H9 (cell line): ENCODE results near the gene AGMO. TPM values are rescaled to one million over a fixed set of nuclear protein-coding genes. Genes with fewer than 3 reads are reported as not detected.

Experiments used
- DNase-seq: peaks from one replicate; pipeline ENCODE4 v3.0.0-alpha.2; 2017
- H2AFZ ChIP-seq: one replicate; pipeline ENCODE4 v1.6.1; 2013; ENCODE audit warnings: mild to moderate bottlenecking, low read length, control low read depth, moderate library complexity
- H2AK5ac ChIP-seq: 2 replicates; pipeline ENCODE4 v1.6.1; 2013; ENCODE audit warnings: low read length, control low read depth, mixed read lengths; ENCODE audit not compliant: insufficient read length
- H2BK120ac ChIP-seq: one replicate; pipeline ENCODE4 v1.6.1; 2013; ENCODE audit warnings: low read depth, mild to moderate bottlenecking, low read length, control low read depth, inconsistent platforms; ENCODE audit not compliant: poor library complexity, severe bottlenecking
- H2BK12ac ChIP-seq: 2 replicates; pipeline ENCODE4 v1.6.1; 2013; ENCODE audit warnings: low read length, control low read depth, mixed read lengths, low read depth; ENCODE audit not compliant: insufficient read length
- H2BK15ac ChIP-seq: 2 replicates; pipeline ENCODE4 v1.6.1; 2013; ENCODE audit warnings: low read depth, low read length, control low read depth
- H2BK20ac ChIP-seq: one replicate; pipeline ENCODE4 v1.6.1; 2013; ENCODE audit warnings: low read depth, mild to moderate bottlenecking, low read length, control low read depth, inconsistent platforms; ENCODE audit not compliant: poor library complexity, severe bottlenecking
- H2BK5ac ChIP-seq: 2 replicates; pipeline ENCODE4 v1.6.1; 2013; ENCODE audit warnings: low read length, control low read depth, mixed read lengths; ENCODE audit not compliant: insufficient read length
- H3K14ac ChIP-seq: 2 replicates; pipeline ENCODE4 v1.6.1; 2013; ENCODE audit warnings: low read length, control low read depth; ENCODE audit not compliant: insufficient read depth
- H3K18ac ChIP-seq: 2 replicates; pipeline ENCODE4 v1.6.1; 2013; ENCODE audit warnings: low read depth, mild to moderate bottlenecking, mixed read lengths, low read length, control low read depth; ENCODE audit not compliant: insufficient read length
- H3K23ac ChIP-seq: 2 replicates; pipeline ENCODE4 v1.6.1; 2013; ENCODE audit warnings: low read length, control low read depth, mixed read lengths, low read depth; ENCODE audit not compliant: insufficient read length
- H3K23me2 ChIP-seq: 2 replicates; pipeline ENCODE4 v1.6.1; 2013; ENCODE audit warnings: low read depth, mild to moderate bottlenecking, mixed read lengths, low read length, control low read depth; ENCODE audit not compliant: insufficient read length, poor library complexity, severe bottlenecking
- H3K27ac ChIP-seq: 2 replicates; pipeline ENCODE4 v1.5.1; 2013; ENCODE audit warnings: low read length, control low read depth, mixed read lengths, low read depth; ENCODE audit not compliant: insufficient read length
- H3K27me3 ChIP-seq: 2 replicates; pipeline ENCODE4 v1.6.1; 2013; ENCODE audit warnings: low read length, control low read depth, inconsistent platforms; ENCODE audit not compliant: insufficient read depth
- H3K4ac ChIP-seq: 2 replicates; pipeline ENCODE4 v1.6.1; 2013; ENCODE audit warnings: low read depth, mild to moderate bottlenecking, control low read depth, inconsistent platforms, low read length, moderate library complexity
- H3K4me1 ChIP-seq: 2 replicates; pipeline ENCODE4 v1.6.1; 2013; ENCODE audit warnings: low read length, control low read depth, inconsistent platforms; ENCODE audit not compliant: insufficient read depth
- H3K4me2 ChIP-seq: 2 replicates; pipeline ENCODE4 v1.6.1; 2013; ENCODE audit warnings: low read length, control low read depth, mixed read lengths; ENCODE audit not compliant: insufficient read length, insufficient read depth
- H3K56ac ChIP-seq: 2 replicates; pipeline ENCODE4 v1.6.1; 2013; ENCODE audit warnings: low read depth, mild to moderate bottlenecking, mixed read lengths, low read length, control low read depth; ENCODE audit not compliant: insufficient read length
- H3K79me1 ChIP-seq: 2 replicates; pipeline ENCODE4 v1.6.1; 2013; ENCODE audit warnings: low read depth, mild to moderate bottlenecking, moderate library complexity, low read length, control low read depth, inconsistent platforms; ENCODE audit not compliant: insufficient read depth, poor library complexity, severe bottlenecking
- H3K79me2 ChIP-seq: 2 replicates; pipeline ENCODE4 v1.6.1; 2013; ENCODE audit warnings: low read length, control low read depth, inconsistent platforms; ENCODE audit not compliant: insufficient read depth
- H3K9ac ChIP-seq: 2 replicates; pipeline ENCODE4 v1.6.1; 2013; ENCODE audit warnings: low read length, control low read depth, mixed read lengths; ENCODE audit not compliant: insufficient read length; ENCODE audit errors: extremely low read depth
- H3K9me3 ChIP-seq: one replicate; pipeline ENCODE4 v1.6.1; 2013; ENCODE audit warnings: low read depth, low read length, inconsistent platforms; ENCODE audit not compliant: control insufficient read depth
- H3T11ph ChIP-seq: one replicate; pipeline ENCODE4 v1.6.1; 2013; ENCODE audit warnings: mild to moderate bottlenecking, low read length, control low read depth, inconsistent platforms
- H4K20me1 ChIP-seq: one replicate; pipeline ENCODE4 v1.6.1; 2013; ENCODE audit not compliant: control insufficient read depth, insufficient read length, insufficient read depth
- H4K5ac ChIP-seq: 2 replicates; pipeline ENCODE4 v1.6.1; 2013; ENCODE audit warnings: low read depth, mild to moderate bottlenecking, mixed read lengths, low read length, control low read depth; ENCODE audit not compliant: insufficient read length
- H4K8ac ChIP-seq: replicated peaks from 2 replicates; pipeline ENCODE4 v1.6.1; 2013; ENCODE audit warnings: low read length, control low read depth, mixed read lengths, low read depth; ENCODE audit not compliant: insufficient read length
- H4K91ac ChIP-seq: 2 replicates; pipeline ENCODE4 v1.6.1; 2013; ENCODE audit warnings: low read depth, mild to moderate bottlenecking, moderate library complexity, mixed read lengths, low read length, control low read depth; ENCODE audit not compliant: insufficient read length
- H3K27ac Mint-ChIP-seq, 3 experiments: 2 replicates in 2 of 3; 3 replicates in 1 of 3; pipeline ENCODE4 v1.8.0; 2020 to 2021; ENCODE audit warnings: mixed read lengths in 3 of 3, mild to moderate bottlenecking in 1 of 3, moderate library complexity in 1 of 3
- H3K27me3 Mint-ChIP-seq: 2 replicates; pipeline ENCODE4 v1.8.0; 2021; ENCODE audit warnings: low read depth, mild to moderate bottlenecking, moderate library complexity, mixed read lengths
- H3K36me3 Mint-ChIP-seq, 3 experiments: 2 replicates in 2 of 3; 3 replicates in 1 of 3; pipeline ENCODE4 v1.8.0; 2020 to 2021; ENCODE audit warnings: low read depth in 3 of 3, mixed read lengths in 3 of 3; ENCODE audit not compliant: insufficient read depth in 1 of 3
- H3K4me1 Mint-ChIP-seq, 2 experiments: 2 replicates each; pipeline ENCODE4 v1.8.0; 2020; ENCODE audit warnings: mixed read lengths in 2 of 2
- H3K4me3 Mint-ChIP-seq, 2 experiments: 2 replicates in 1 of 2; 3 replicates in 1 of 2; pipeline ENCODE4 v1.8.0; 2020 to 2021; ENCODE audit warnings: mild to moderate bottlenecking in 2 of 2, mixed read lengths in 2 of 2, moderate library complexity in 1 of 2
- H3K9me3 Mint-ChIP-seq, 2 experiments: 2 replicates in 1 of 2; 3 replicates in 1 of 2; pipeline ENCODE4 v1.8.0; 2020; ENCODE audit warnings: mild to moderate bottlenecking in 2 of 2, mixed read lengths in 2 of 2, moderate library complexity in 1 of 2
- WGBS: extraction: QIAGEN DNeasy Blood & Tissue Kit; methylation state at CpG from one replicate; pipeline ENCODE4 v1.1.7; 2013; ENCODE audit warnings: missing lambda C conversion rate, low lambda C conversion rate, mixed read lengths; ENCODE audit not compliant: insufficient read length; ENCODE audit errors: extremely low coverage; 5-methylcytosine and 5-hydroxymethylcytosine counted together
- total RNA-seq: library from RNA; stranded (reverse); gene quantifications from 2 replicates; pipeline ENCODE4 v1.2.1, GENCODE V29; 2021
- TF ChIP-seq, protein P1 (sequence below): fragments of 200-600 bp; sonication (generic); conservative IDR thresholded peaks from 3 replicates; pipeline ENCODE4 v1.8.0; 2021; ENCODE audit warnings: antibody characterized with exemption, mild to moderate bottlenecking

The AGMO gene
- total RNA-seq, 1 experiment from 2014 or later = 0.70 TPM

DNA sequence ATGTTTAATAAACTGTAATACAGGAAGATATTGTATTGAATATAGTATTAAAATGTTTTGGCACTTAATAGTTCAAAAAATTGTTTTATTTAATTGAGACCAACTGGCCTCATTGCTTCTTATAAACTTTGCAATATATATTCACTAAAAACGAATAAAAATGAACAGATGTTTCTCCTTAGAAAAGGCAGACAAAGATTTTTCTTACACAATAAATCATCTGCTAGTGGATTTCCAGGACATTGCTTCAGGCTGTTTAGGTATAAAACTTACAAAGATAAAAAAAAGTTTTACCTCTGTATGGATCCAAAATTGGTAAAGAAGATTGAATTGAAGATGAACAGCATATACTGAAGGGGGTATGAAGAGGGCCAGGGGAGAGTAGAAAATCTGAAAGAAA is 143.6 kb downstream of the AGMO start:
- Histone ChIP-seq H3K27me3 (no peaks in the 10 kb centered on the region), H3K4me1 (no peaks in the 10 kb centered on the region), H2BK120ac (no peak overlapping the region), H3K23ac (no peak overlapping the region), H2BK12ac (no peak overlapping the region), H2BK20ac (no peak overlapping the region), H3K56ac (no peak overlapping the region), H3K79me2 (no peaks in the 10 kb centered on the region), H4K8ac (no peak overlapping the region), H4K20me1 (no peaks in the 10 kb centered on the region), H3T11ph (no peak overlapping the region), H2AK5ac (no peak overlapping the region), H3K4me2 (no peak overlapping the region), H3K4ac (no peak overlapping the region), H3K9me3 (no peaks in the 10 kb centered on the region), H3K18ac (no peak overlapping the region), H4K5ac (no peak overlapping the region), H3K14ac (no peak overlapping the region), H3K79me1 (no peaks in the 10 kb centered on the region), H3K27ac (no peak overlapping the region), H3K23me2 (no peaks in the 10 kb centered on the region), H2AFZ (no peak overlapping the region), H4K91ac (no peak overlapping the region), H3K9ac (no peak overlapping the region), H2BK5ac (no peak overlapping the region), H2BK15ac (no peak overlapping the region)
- Mint-ChIP-seq H3K4me3 (no peak overlapping the region), H3K9me3 (peaks cover 9 to 10% of the 10 kb centered on the region in 2 experiments), H3K27me3 (no peaks in the 10 kb centered on the region), H3K4me1 (no peaks in the 10 kb centered on the region), H3K27ac (no peak overlapping the region), H3K36me3 (peaks cover 0 to 13% (median 5%) of the 10 kb centered on the region in 3 experiments)
- no peak for DNase-seq
- TF ChIP-seq, protein P1, sequence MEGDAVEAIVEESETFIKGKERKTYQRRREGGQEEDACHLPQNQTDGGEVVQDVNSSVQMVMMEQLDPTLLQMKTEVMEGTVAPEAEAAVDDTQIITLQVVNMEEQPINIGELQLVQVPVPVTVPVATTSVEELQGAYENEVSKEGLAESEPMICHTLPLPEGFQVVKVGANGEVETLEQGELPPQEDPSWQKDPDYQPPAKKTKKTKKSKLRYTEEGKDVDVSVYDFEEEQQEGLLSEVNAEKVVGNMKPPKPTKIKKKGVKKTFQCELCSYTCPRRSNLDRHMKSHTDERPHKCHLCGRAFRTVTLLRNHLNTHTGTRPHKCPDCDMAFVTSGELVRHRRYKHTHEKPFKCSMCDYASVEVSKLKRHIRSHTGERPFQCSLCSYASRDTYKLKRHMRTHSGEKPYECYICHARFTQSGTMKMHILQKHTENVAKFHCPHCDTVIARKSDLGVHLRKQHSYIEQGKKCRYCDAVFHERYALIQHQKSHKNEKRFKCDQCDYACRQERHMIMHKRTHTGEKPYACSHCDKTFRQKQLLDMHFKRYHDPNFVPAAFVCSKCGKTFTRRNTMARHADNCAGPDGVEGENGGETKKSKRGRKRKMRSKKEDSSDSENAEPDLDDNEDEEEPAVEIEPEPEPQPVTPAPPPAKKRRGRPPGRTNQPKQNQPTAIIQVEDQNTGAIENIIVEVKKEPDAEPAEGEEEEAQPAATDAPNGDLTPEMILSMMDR = no peak
- WGBS = no CpG with 5 or more reads among the region's 1 CpG
